Stomach (tissue), 9 donors: ENCODE data around the gene SEMA4B. TPM values are rescaled to one million over a fixed set of nuclear protein-coding genes. Genes with fewer than 3 reads are reported as not detected.

ENCODE experiments used
- DNase-seq, 2 donors: peaks; one replicate each; pipeline versions ENCODE4 v3.0.0 to v3.0.0-alpha.2; 2013 to 2019
- H3K27ac ChIP-seq, 5 donors: fragments of 200-600 bp in 4 of 5; sonication (generic) in 4 of 5; one replicate each; pipeline ENCODE4 v1.5.1; 2013 to 2019; ENCODE audit warnings: mild to moderate bottlenecking in 1 of 5, moderate library complexity in 1 of 5
- H3K27me3 ChIP-seq, 3 donors: fragments of 200-600 bp; sonication (generic); one replicate each; pipeline ENCODE4 v1.5.1; 2017 to 2019; ENCODE audit warnings: mixed run types in 1 of 3
- H3K36me3 ChIP-seq, 4 donors: fragments of 200-600 bp; sonication (generic); 1 replicate in 3 of 4; 2 replicates in 1 of 4; pipeline ENCODE4 v1.5.1; 2016 to 2019
- H3K4me1 ChIP-seq, 4 donors: fragments of 200-600 bp; sonication (generic); one replicate each; pipeline ENCODE4 v1.5.1; 2016 to 2019
- H3K4me3 ChIP-seq, 4 donors: fragments of 200-600 bp; sonication (generic) in 3 of 4; one replicate each; pipeline ENCODE4 v1.5.1; 2016 to 2019; ENCODE audit warnings: mild to moderate bottlenecking in 1 of 4
- H3K9me3 ChIP-seq, 4 donors: fragments of 200-600 bp; sonication (generic); one replicate each; pipeline ENCODE4 v1.5.1; 2016 to 2019
- CTCF ChIP-seq, 7 experiments: fragments of 450-650 bp in 4 of 7; fragments of 200-600 bp in 3 of 7; sonication (generic) in 3 of 7; IDR thresholded peaks; one replicate each; pipeline ENCODE4 v1.5.1; 2016 to 2019; ENCODE audit warnings: antibody characterized with exemption in 7 of 7, control low read depth in 2 of 7, mild to moderate bottlenecking in 1 of 7
- EP300 ChIP-seq: sonication (generic); formaldehyde crosslinking; IDR thresholded peaks from one replicate; pipeline ENCODE4 v1.6.1; 2017; ENCODE audit warnings: antibody characterized with exemption
- POLR2A ChIP-seq, 4 donors: fragments of 450-650 bp; IDR thresholded peaks; one replicate each; pipeline ENCODE4 v1.6.1; 2016; ENCODE audit warnings: antibody characterized with exemption in 4 of 4, control low read depth in 2 of 4, mild to moderate bottlenecking in 1 of 4, moderate library complexity in 1 of 4
- POLR2AphosphoS5 ChIP-seq, 3 donors: sonication (generic); formaldehyde crosslinking; IDR thresholded peaks; one replicate each; pipeline ENCODE4 v1.6.1; 2016; ENCODE audit warnings: antibody characterized with exemption in 3 of 3
- WGBS, 5 donors: extraction: QIAGEN DNeasy Blood & Tissue Kit in 3 of 5; methylation state at CpG; one replicate each; pipeline versions ENCODE4 v1.1.5 to v1.1.7; 2013 to 2018; 5-methylcytosine and 5-hydroxymethylcytosine counted together
- intact Hi-C: fragments of 100-400 bp; cut with DNase I; formaldehyde crosslinking; loops from one replicate; pipeline ENCODE4 v1.15.1; 2023; ENCODE audit warnings: low total_unique reads
- polyA plus RNA-seq, 3 donors: library from polyadenylated mRNA; stranded (reverse); fragments of 200-250 nt; gene quantifications; one replicate each; pipeline ENCODE4 v1.2.3, GENCODE V29; 2013
- total RNA-seq, 5 donors: library from RNA; depleted of rRNA; stranded (reverse); fragments of >200 nt; gene quantifications; one replicate each; pipeline versions ENCODE4 v1.1.0 to v1.2.3, GENCODE V29; 2014 to 2016
- donor health status: healthy with polysubstance abuse.
- donor health status: Bipolar disorder and iron deficiency.
- donor health status: healthy.

Gene SEMA4B
- total and polyA plus RNA-seq, 8 donors: 11.3 to 199 (median 53.2) TPM

GRCh38 chr15:90205050-90205848 lies 4.1 kb downstream of the SEMA4B start:
- peaks cover 31 to 77% (median 63%) of the 10 kb centered on the region in 4 donors for H3K4me1 ChIP-seq
- 80 to 92% (median 86%) methylated on average over 9 to 10 of the region's 10 CpGs for WGBS, 5 donors
- no peak overlapping the region for H3K27ac ChIP-seq
- TF ChIP-seq EP300 (no peak), POLR2A (IDR thresholded peaks at IDR 0.05) (no peak), CTCF (IDR thresholded peaks at IDR 0.05) (no peak), POLR2AphosphoS5 (IDR thresholded peaks at IDR 0.05) (no peak)
- H3K9me3 ChIP-seq: no peaks in the 10 kb centered on the region
- intact Hi-C loops: no loop called here
- peaks cover 0 to 59% (median 31%) of the 10 kb centered on the region in 4 donors for H3K36me3 ChIP-seq
- no peak for DNase-seq
- no peaks in the 10 kb centered on the region for H3K27me3 ChIP-seq
- H3K4me3 ChIP-seq: no peak overlapping the region

- Histone ChIP-seq H3K4me1 (peaks cover 37 to 77% (median 63%) of the 10 kb centered on the region in 4 donors), H3K27ac (no peak overlapping the region), H3K4me3 (no peak overlapping the region), H3K27me3 (no peaks in the 10 kb centered on the region), H3K9me3 (no peaks in the 10 kb centered on the region), H3K36me3 (peaks cover 0 to 65% (median 31%) of the 10 kb centered on the region in 4 donors)
- intact Hi-C loops: no loop called here
- TF ChIP-seq POLR2AphosphoS5 (IDR thresholded peaks at IDR 0.05): no peak
- TF ChIP-seq EP300: no peak
- no peak for TF ChIP-seq CTCF (IDR thresholded peaks at IDR 0.05)
- TF ChIP-seq POLR2A (IDR thresholded peaks at IDR 0.05): no peak
- no peak for DNase-seq
- WGBS, 5 donors: 75 to 91% (median 82%) methylated on average over 5 of the region's 5 CpGs
These were observed 4.8 kb downstream of the SEMA4B start for GRCh38 chr15:90205886-90206285.

GRCh38 chr15:90207252-90207651 lies 6.1 kb downstream of the SEMA4B start:
- H3K4me3 ChIP-seq: no peak overlapping the region
- peaks cover 0 to 65% (median 31%) of the 10 kb centered on the region in 4 donors for H3K36me3 ChIP-seq
- H3K27me3 ChIP-seq: no peaks in the 10 kb centered on the region
- H3K27ac ChIP-seq: no peak overlapping the region
- TF ChIP-seq POLR2AphosphoS5 (IDR thresholded peaks at IDR 0.05) (no peak), POLR2A (IDR thresholded peaks at IDR 0.05) (no peak), CTCF (IDR thresholded peaks at IDR 0.05) (no peak), EP300 (no peak)
- intact Hi-C loops: no loop called here
- H3K9me3 ChIP-seq: no peaks in the 10 kb centered on the region
- peaks cover 46 to 81% (median 66%) of the 10 kb centered on the region in 4 donors for H3K4me1 ChIP-seq
- DNase-seq: no peak
- 84 to 93% (median 90%) methylated on average over 6 of the region's 6 CpGs for WGBS, 5 donors

GRCh38 chr15:90208356-90208755 lies 7.2 kb downstream of the SEMA4B start:
- DNase-seq: no peak
- no peak overlapping the region for H3K27ac ChIP-seq
- no peak overlapping the region for H3K4me3 ChIP-seq
- 77 to 83% (median 78%) methylated on average over 6 of the region's 6 CpGs for WGBS, 5 donors
- peaks cover 46 to 81% (median 66%) of the 10 kb centered on the region in 4 donors for H3K4me1 ChIP-seq
- H3K27me3 ChIP-seq: no peaks in the 10 kb centered on the region
- no peaks in the 10 kb centered on the region for H3K9me3 ChIP-seq
- intact Hi-C loops: no loop called here
- TF ChIP-seq POLR2A (IDR thresholded peaks at IDR 0.05) (no peak), CTCF (IDR thresholded peaks at IDR 0.05) (no peak), POLR2AphosphoS5 (IDR thresholded peaks at IDR 0.05) (no peak), EP300 (no peak)
- H3K36me3 ChIP-seq: peaks cover 0 to 63% (median 32%) of the 10 kb centered on the region in 4 donors
